Left renal pelvis (tissue), 4 donors: ENCODE data around the gene SRSF8. TPM values are rescaled to one million over a fixed set of nuclear protein-coding genes. Genes with fewer than 3 reads are reported as not detected.
"Not testable (repeated sequence)": the region's sequence is repeated elsewhere in the genome, so short reads cannot be mapped to it uniquely, and the experiment has no call there.

Source experiments
- DNase-seq, 4 donors: peaks; one replicate each; pipeline ENCODE4 v3.0.0-alpha.2; 2013; ENCODE audit warnings: low read depth in 4 of 4, low spot score in 3 of 4
- polyA plus RNA-seq, 4 donors: library from polyadenylated mRNA; unstranded; fragments of 120-200 nt; gene quantifications; one replicate each; pipeline ENCODE4 v1.2.1, GENCODE V29; 2013; ENCODE audit not compliant: insufficient read length in 4 of 4

Gene SRSF8
- polyA plus RNA-seq, 4 donors = 52.9 to 76.9 (median 63.0) TPM

- DNase-seq = no peak
Observed at GRCh38 chr11:95092549-95093324, 26.0 kb downstream of the SRSF8 start.

GRCh38 chr11:95093548-95093947 is 26.8 kb downstream of the SRSF8 start:
- DNase-seq = no peak

GRCh38 chr11:95095858-95096587 is 29.3 kb downstream of the SRSF8 start:
- DNase-seq = no peak

- no peak for DNase-seq
Observed at GRCh38 chr11:95097209-95097608, 30.5 kb downstream of the SRSF8 start.

- DNase-seq = no peak
Observed at GRCh38 chr11:95098826-95099225, 32.1 kb downstream of the SRSF8 start.

- DNase-seq = no peak
Observed at GRCh38 chr11:95100191-95100648, 33.5 kb downstream of the SRSF8 start.

- no peak for DNase-seq
Observed at GRCh38 chr11:95100856-95101507, 34.3 kb downstream of the SRSF8 start.

GRCh38 chr11:95101935-95102334 is 35.2 kb downstream of the SRSF8 start:
- DNase-seq = no peak

GRCh38 chr11:95102733-95103132 is 36.0 kb downstream of the SRSF8 start:
- no peak for DNase-seq

- DNase-seq = no peak
Observed at GRCh38 chr11:95103701-95104100, 37.0 kb downstream of the SRSF8 start.

- DNase-seq = no peak
Observed at GRCh38 chr11:95104121-95104830, 37.6 kb downstream of the SRSF8 start.

- DNase-seq = no peak
Observed at GRCh38 chr11:95104856-95105255, 38.1 kb downstream of the SRSF8 start.

GRCh38 chr11:95108159-95108611 is 41.5 kb downstream of the SRSF8 start:
- no peak for DNase-seq

- DNase-seq = no peak
Observed at GRCh38 chr11:95108671-95109551, 42.2 kb downstream of the SRSF8 start.

- DNase-seq = not testable (repeated sequence)
Observed at GRCh38 chr11:95111471-95111870, 44.8 kb downstream of the SRSF8 start.

- no peak for DNase-seq
Observed at GRCh38 chr11:95111923-95112540, 45.3 kb downstream of the SRSF8 start.

GRCh38 chr11:95115597-95115996 is 48.9 kb downstream of the SRSF8 start:
- no peak for DNase-seq

GRCh38 chr11:95119361-95120060 is 52.8 kb downstream of the SRSF8 start:
- DNase-seq = no peak
